Activated CD4-positive, alpha-beta memory T cell treated with anti-CD3 and anti-CD28 coated beads, Interleukin-2, amount 10 ng/mL, durations not matched to agents 7 days and 5 days (primary cell): Measurements from ENCODE around the gene ENPEP. TPM values are rescaled to one million over a fixed set of nuclear protein-coding genes. Genes with fewer than 3 reads are reported as not detected.

Experiments
- CTCF ChIA-PET: fragments of 350-600 bp; sonication (Branson Sonifier 250); formaldehyde crosslinking; loops from one replicate; lab custom pipeline; 2021; ENCODE audit warnings: antibody characterized with exemption, inconsistent platforms; lab: Charles Lee
- POLR2A ChIA-PET: fragments of 350-600 bp; sonication (Branson Sonifier 250); formaldehyde crosslinking; loops from one replicate; lab custom pipeline; 2021; ENCODE audit warnings: antibody characterized with exemption; lab: Charles Lee
- DNase-seq: peaks from one replicate; pipeline ENCODE4 v3.0.0-alpha.2; 2020
- H3K27ac Mint-ChIP-seq: one replicate; pipeline ENCODE4 v1.8.0; 2021; ENCODE audit warnings: mild to moderate bottlenecking, mixed read lengths
- H3K27me3 Mint-ChIP-seq: one replicate; pipeline ENCODE4 v1.8.0; 2021; ENCODE audit warnings: mixed read lengths
- H3K36me3 Mint-ChIP-seq: one replicate; pipeline ENCODE4 v1.8.0; 2021; ENCODE audit warnings: low read depth, mixed read lengths
- H3K4me1 Mint-ChIP-seq: one replicate; pipeline ENCODE4 v1.8.0; 2021; ENCODE audit warnings: mixed read lengths
- H3K4me3 Mint-ChIP-seq: one replicate; pipeline ENCODE4 v1.8.0; 2021; ENCODE audit warnings: mild to moderate bottlenecking, mixed read lengths
- H3K9me3 Mint-ChIP-seq: one replicate; pipeline ENCODE4 v1.8.0; 2021; ENCODE audit warnings: mixed read lengths
- total RNA-seq, 2 experiments: library from RNA; stranded (reverse); gene quantifications; one replicate each; pipeline ENCODE4 v1.2.3, GENCODE V29; 2021

Gene ENPEP
- total RNA-seq, 2 experiments from 2014 or later, result 0.15 to 0.65 TPM

- Mint-ChIP-seq H3K9me3 (no peaks in the 10 kb centered on the region), H3K27ac (no peak overlapping the region), H3K36me3 (no peaks in the 10 kb centered on the region), H3K4me3 (no peak overlapping the region), H3K4me1 (no peaks in the 10 kb centered on the region), H3K27me3 (peaks cover 7% of the 10 kb centered on the region)
- CTCF ChIA-PET, result interaction anchor here (1.8 kb wide), 1 partner anchor 11 kb away, joined by 7 read pairs; no protein-coding TSS in a partner anchor
- POLR2A ChIA-PET, result no interaction called here
- DNase-seq, result no peak
Observed at GRCh38 chr4:110597582-110597981, 121.6 kb downstream of the ENPEP start.

- Mint-ChIP-seq H3K27ac (no peak overlapping the region), H3K4me3 (no peak overlapping the region), H3K27me3 (peaks cover 13% of the 10 kb centered on the region), H3K36me3 (no peaks in the 10 kb centered on the region), H3K4me1 (no peaks in the 10 kb centered on the region), H3K9me3 (peaks cover 3% of the 10 kb centered on the region)
- no peak for DNase-seq
- POLR2A ChIA-PET, result no interaction called here
- CTCF ChIA-PET, result no interaction called here
Observed at GRCh38 chr4:110602061-110602460, 126.1 kb downstream of the ENPEP start.

- no peak for DNase-seq
- POLR2A ChIA-PET, result no interaction called here
- peaks cover 3% of the 10 kb centered on the region for H3K9me3 Mint-ChIP-seq
- no peaks in the 10 kb centered on the region for H3K4me1 Mint-ChIP-seq
- no peak overlapping the region for H3K4me3 Mint-ChIP-seq
- H3K27ac Mint-ChIP-seq, result no peak overlapping the region
- H3K27me3 Mint-ChIP-seq, result peaks cover 27% of the 10 kb centered on the region
- CTCF ChIA-PET, result no interaction called here
- no peaks in the 10 kb centered on the region for H3K36me3 Mint-ChIP-seq
Observed at GRCh38 chr4:110605077-110605476, 129.1 kb downstream of the ENPEP start.

GRCh38 chr4:110609044-110609750 lies 133.2 kb downstream of the ENPEP start:
- H3K27ac Mint-ChIP-seq, result no peak overlapping the region
- no peaks in the 10 kb centered on the region for H3K36me3 Mint-ChIP-seq
- no peak for DNase-seq
- CTCF ChIA-PET, result no interaction called here
- peaks cover 3% of the 10 kb centered on the region for H3K9me3 Mint-ChIP-seq
- peaks cover 2% of the 10 kb centered on the region for H3K4me1 Mint-ChIP-seq
- H3K27me3 Mint-ChIP-seq, result peaks cover 57% of the 10 kb centered on the region
- POLR2A ChIA-PET, result no interaction called here
- no peak overlapping the region for H3K4me3 Mint-ChIP-seq

GRCh38 chr4:110610620-110610939 lies 134.6 kb downstream of the ENPEP start:
- H3K27me3 Mint-ChIP-seq, result peaks cover 66% of the 10 kb centered on the region
- H3K4me3 Mint-ChIP-seq, result no peak overlapping the region
- ChIA-PET CTCF (no interaction called here), POLR2A (no interaction called here)
- DNase-seq, result no peak
- H3K27ac Mint-ChIP-seq, result no peak overlapping the region
- peaks cover 3% of the 10 kb centered on the region for H3K36me3 Mint-ChIP-seq
- H3K9me3 Mint-ChIP-seq, result peaks cover 3% of the 10 kb centered on the region
- peaks cover 4% of the 10 kb centered on the region for H3K4me1 Mint-ChIP-seq

- Mint-ChIP-seq H3K27me3 (peaks cover 71% of the 10 kb centered on the region), H3K4me3 (no peak overlapping the region), H3K4me1 (peaks cover 4% of the 10 kb centered on the region), H3K36me3 (peaks cover 3% of the 10 kb centered on the region), H3K9me3 (peaks cover 3% of the 10 kb centered on the region), H3K27ac (no peak overlapping the region)
- CTCF ChIA-PET, result interaction anchor here (0.9 kb wide), 1 partner anchor 16 kb away, joined by 4 read pairs; no protein-coding TSS in a partner anchor
- POLR2A ChIA-PET, result no interaction called here
- DNase-seq, result no peak
Observed at GRCh38 chr4:110610940-110611831, 135.2 kb downstream of the ENPEP start.

GRCh38 chr4:110611968-110612447 lies 136.1 kb downstream of the ENPEP start:
- Mint-ChIP-seq H3K4me1 (peaks cover 4% of the 10 kb centered on the region), H3K9me3 (no peaks in the 10 kb centered on the region), H3K4me3 (no peak overlapping the region), H3K27me3 (peaks cover 80% of the 10 kb centered on the region), H3K36me3 (peaks cover 3% of the 10 kb centered on the region), H3K27ac (no peak overlapping the region)
- no peak for DNase-seq
- ChIA-PET CTCF (interaction anchor here (0.9 kb wide), 1 partner anchor 15 kb away, joined by 4 read pairs; no protein-coding TSS in a partner anchor), POLR2A (no interaction called here)

GRCh38 chr4:110612631-110613269 lies 136.8 kb downstream of the ENPEP start:
- POLR2A ChIA-PET, result no interaction called here
- CTCF ChIA-PET, result no interaction called here
- no peak overlapping the region for H3K27ac Mint-ChIP-seq

GRCh38 chr4:110613745-110614144 lies 137.8 kb downstream of the ENPEP start:
- Mint-ChIP-seq H3K4me1 (peaks cover 6% of the 10 kb centered on the region), H3K27ac (no peak overlapping the region), H3K4me3 (no peak overlapping the region), H3K9me3 (peaks cover 2% of the 10 kb centered on the region), H3K27me3 (peaks cover 86% of the 10 kb centered on the region), H3K36me3 (peaks cover 3% of the 10 kb centered on the region)
- ChIA-PET CTCF (no interaction called here), POLR2A (no interaction called here)
- no peak for DNase-seq

More at GRCh38 chr4:110612631-110613269, 136.8 kb downstream of the ENPEP start:
- peaks cover 84% of the 10 kb centered on the region for H3K27me3 Mint-ChIP-seq
- H3K4me3 Mint-ChIP-seq, result no peak overlapping the region
- peaks cover 3% of the 10 kb centered on the region for H3K36me3 Mint-ChIP-seq
- peaks cover 4% of the 10 kb centered on the region for H3K4me1 Mint-ChIP-seq
- H3K9me3 Mint-ChIP-seq, result no peaks in the 10 kb centered on the region
- no peak for DNase-seq

- Mint-ChIP-seq H3K9me3 (peaks cover 2% of the 10 kb centered on the region), H3K27ac (no peak overlapping the region), H3K4me3 (no peak overlapping the region), H3K27me3 (peaks cover 86% of the 10 kb centered on the region), H3K36me3 (peaks cover 3% of the 10 kb centered on the region), H3K4me1 (peaks cover 6% of the 10 kb centered on the region)
- POLR2A ChIA-PET, result no interaction called here
- DNase-seq, result no peak
- CTCF ChIA-PET, result no interaction called here
Observed at GRCh38 chr4:110614173-110614963, 138.4 kb downstream of the ENPEP start.
